Activated CD4-positive, alpha-beta memory T cell treated with anti-CD3 and anti-CD28 coated beads for 36 hours (primary cell): ENCODE results near the gene FGD2. TPM values are rescaled to one million over a fixed set of nuclear protein-coding genes. Genes with fewer than 3 reads are reported as not detected.
"Not testable (repeated sequence)": the region's sequence is repeated elsewhere in the genome, so short reads cannot be mapped to it uniquely, and the experiment has no call there.

Experiments
- CTCF ChIA-PET: fragments of 350-600 bp; sonication (Branson Sonifier 250); formaldehyde crosslinking; loops from one replicate; lab custom pipeline; 2021; ENCODE audit warnings: antibody characterized with exemption, inconsistent platforms; lab: Charles Lee
- POLR2A ChIA-PET: fragments of 350-600 bp; sonication (Branson Sonifier 250); formaldehyde crosslinking; loops from one replicate; lab custom pipeline; 2021; ENCODE audit warnings: antibody characterized with exemption; lab: Charles Lee
- DNase-seq: peaks from one replicate; pipeline ENCODE4 v3.0.0-alpha.2; 2020
- H3K27ac Mint-ChIP-seq: one replicate; pipeline ENCODE4 v1.8.0; 2021; ENCODE audit warnings: mixed read lengths
- H3K27me3 Mint-ChIP-seq: one replicate; pipeline ENCODE4 v1.8.0; 2021; ENCODE audit warnings: mixed read lengths
- H3K36me3 Mint-ChIP-seq: one replicate; pipeline ENCODE4 v1.8.0; 2021; ENCODE audit warnings: mixed read lengths
- H3K4me1 Mint-ChIP-seq: one replicate; pipeline ENCODE4 v1.8.0; 2021; ENCODE audit warnings: low read depth, mixed read lengths
- H3K4me3 Mint-ChIP-seq: one replicate; pipeline ENCODE4 v1.8.0; 2021; ENCODE audit warnings: mild to moderate bottlenecking, mixed read lengths
- H3K9me3 Mint-ChIP-seq: one replicate; pipeline ENCODE4 v1.8.0; 2021; ENCODE audit warnings: mixed read lengths
- intact Hi-C: fragments of 100-400 bp; cut with micrococcal nuclease; formaldehyde crosslinking; loops from one replicate; pipeline ENCODE4 v1.15.1; 2023
- total RNA-seq, 2 experiments: library from RNA; stranded (reverse); gene quantifications; one replicate each; pipeline ENCODE4 v1.2.3, GENCODE V29; 2021

FGD2 gene
- total RNA-seq, 2 experiments from 2014 or later: 0.48 to 0.52 TPM

- intact Hi-C loops: no loop called here
- peaks cover 4% of the 10 kb centered on the region for H3K4me1 Mint-ChIP-seq
- POLR2A ChIA-PET: interaction anchor here (1.1 kb wide), 1 partner anchor 113 kb away, joined by 5 read pairs; the partner anchor contains the start of gene PIM1
- CTCF ChIA-PET: interaction anchor here (1.4 kb wide), 1 partner anchor 39 kb away, joined by 3 read pairs; no protein-coding TSS in a partner anchor
- no peaks in the 10 kb centered on the region for H3K27me3 Mint-ChIP-seq
- no peaks in the 10 kb centered on the region for H3K9me3 Mint-ChIP-seq
- no peak overlapping the region for H3K27ac Mint-ChIP-seq
- H3K4me3 Mint-ChIP-seq: no peak overlapping the region
- no peak for DNase-seq
- H3K36me3 Mint-ChIP-seq: no peaks in the 10 kb centered on the region
Measured at GRCh38 chr6:37057128-37057471, 51.6 kb downstream of the FGD2 start.

GRCh38 chr6:37057678-37058077 is 52.2 kb downstream of the FGD2 start:
- intact Hi-C loops: no loop called here
- CTCF ChIA-PET: interaction anchor here (1.4 kb wide), 1 partner anchor 40 kb away, joined by 3 read pairs; no protein-coding TSS in a partner anchor
- no peak for DNase-seq
- no peak overlapping the region for H3K27ac Mint-ChIP-seq
- no peaks in the 10 kb centered on the region for H3K9me3 Mint-ChIP-seq
- peaks cover 3% of the 10 kb centered on the region for H3K4me1 Mint-ChIP-seq
- H3K27me3 Mint-ChIP-seq: no peaks in the 10 kb centered on the region
- no peak overlapping the region for H3K4me3 Mint-ChIP-seq
- POLR2A ChIA-PET: interaction anchor here (1.1 kb wide), 1 partner anchor 113 kb away, joined by 5 read pairs; the partner anchor contains the start of gene PIM1
- no peaks in the 10 kb centered on the region for H3K36me3 Mint-ChIP-seq

GRCh38 chr6:37058084-37058586 is 52.7 kb downstream of the FGD2 start:
- intact Hi-C loops: no loop called here
- ChIA-PET POLR2A (interaction anchor here (1.1 kb wide), 1 partner anchor 112 kb away, joined by 5 read pairs; the partner anchor contains the start of gene PIM1), CTCF (interaction anchor here (1.0 to 2.4 kb wide), 3 partner anchors 40 to 132 kb away, joined by 3 to 12 read pairs (median 3); no protein-coding TSS in a partner anchor)
- H3K4me1 Mint-ChIP-seq: peaks cover 3% of the 10 kb centered on the region
- no peak overlapping the region for H3K27ac Mint-ChIP-seq
- no peaks in the 10 kb centered on the region for H3K27me3 Mint-ChIP-seq
- H3K9me3 Mint-ChIP-seq: no peaks in the 10 kb centered on the region
- DNase-seq: no peak
- H3K36me3 Mint-ChIP-seq: no peaks in the 10 kb centered on the region
- no peak overlapping the region for H3K4me3 Mint-ChIP-seq

DNA sequence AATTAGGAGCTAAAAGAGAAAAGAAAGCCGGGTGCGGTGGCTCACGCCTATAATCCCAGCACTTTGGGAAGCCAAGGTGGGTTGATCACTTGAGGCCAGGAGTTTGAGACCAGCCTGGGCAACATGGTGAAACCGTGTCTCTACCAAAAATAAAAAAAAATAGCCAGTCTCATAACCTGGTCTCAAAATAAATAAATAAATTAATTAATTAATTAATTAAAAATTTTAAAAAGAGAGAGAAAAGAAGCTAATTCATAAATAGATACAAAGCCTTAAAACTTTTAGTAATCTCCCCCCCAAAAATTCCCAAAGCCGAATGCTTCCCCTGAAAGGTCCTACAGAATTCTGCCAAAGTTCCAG is 53.5 kb downstream of the FGD2 start:
- H3K4me1 Mint-ChIP-seq, H3K27ac Mint-ChIP-seq, POLR2A ChIA-PET, H3K4me3 Mint-ChIP-seq, intact Hi-C loops, H3K36me3 Mint-ChIP-seq, DNase-seq, H3K9me3 Mint-ChIP-seq, H3K27me3 Mint-ChIP-seq: not testable (repeated sequence)
- CTCF ChIA-PET: interaction anchor here (0.7 to 2.4 kb wide), 4 partner anchors 12 to 131 kb away, joined by 3 to 12 read pairs (median 3); no protein-coding TSS in a partner anchor

- ChIA-PET POLR2A (interaction anchor here (0.6 kb wide), 1 partner anchor 68 kb away, joined by 3 read pairs; no protein-coding TSS in a partner anchor), CTCF (interaction anchor here (0.7 to 2.4 kb wide), 5 partner anchors 12 to 151 kb away, joined by 3 to 12 read pairs (median 3); no protein-coding TSS in a partner anchor)
- Mint-ChIP-seq H3K9me3 (no peaks in the 10 kb centered on the region), H3K4me1 (peaks cover 3% of the 10 kb centered on the region), H3K27ac (no peak overlapping the region), H3K27me3 (no peaks in the 10 kb centered on the region), H3K4me3 (no peak overlapping the region), H3K36me3 (no peaks in the 10 kb centered on the region)
- intact Hi-C loops: no loop called here
- peak; percentile 43 for DNase-seq
Measured at GRCh38 chr6:37059344-37060194, 54.1 kb downstream of the FGD2 start.

- no peaks in the 10 kb centered on the region for H3K9me3 Mint-ChIP-seq
- no peaks in the 10 kb centered on the region for H3K36me3 Mint-ChIP-seq
- ChIA-PET POLR2A (no interaction called here), CTCF (interaction anchor here (1.1 to 2.4 kb wide), 3 partner anchors 8 to 150 kb away, joined by 4 to 12 read pairs (median 5); no protein-coding TSS in a partner anchor)
- H3K27ac Mint-ChIP-seq: no peak overlapping the region
- H3K4me3 Mint-ChIP-seq: no peak overlapping the region
- intact Hi-C loops: no loop called here
- H3K27me3 Mint-ChIP-seq: no peaks in the 10 kb centered on the region
- peaks cover 3% of the 10 kb centered on the region for H3K4me1 Mint-ChIP-seq
- DNase-seq: no peak
Measured at GRCh38 chr6:37060195-37060559, 54.7 kb downstream of the FGD2 start.

GRCh38 chr6:37061157-37061804 is 55.8 kb downstream of the FGD2 start:
- CTCF ChIA-PET: interaction anchor here (1.1 to 2.0 kb wide), 2 partner anchors 9 to 33 kb away, joined by 5 to 6 read pairs; no protein-coding TSS in a partner anchor
- Mint-ChIP-seq H3K4me3 (no peak overlapping the region), H3K27me3 (no peaks in the 10 kb centered on the region), H3K9me3 (no peaks in the 10 kb centered on the region), H3K36me3 (no peaks in the 10 kb centered on the region), H3K4me1 (peaks cover 3% of the 10 kb centered on the region), H3K27ac (no peak overlapping the region)
- DNase-seq: no peak
- intact Hi-C loops: no loop called here
- POLR2A ChIA-PET: no interaction called here

DNA sequence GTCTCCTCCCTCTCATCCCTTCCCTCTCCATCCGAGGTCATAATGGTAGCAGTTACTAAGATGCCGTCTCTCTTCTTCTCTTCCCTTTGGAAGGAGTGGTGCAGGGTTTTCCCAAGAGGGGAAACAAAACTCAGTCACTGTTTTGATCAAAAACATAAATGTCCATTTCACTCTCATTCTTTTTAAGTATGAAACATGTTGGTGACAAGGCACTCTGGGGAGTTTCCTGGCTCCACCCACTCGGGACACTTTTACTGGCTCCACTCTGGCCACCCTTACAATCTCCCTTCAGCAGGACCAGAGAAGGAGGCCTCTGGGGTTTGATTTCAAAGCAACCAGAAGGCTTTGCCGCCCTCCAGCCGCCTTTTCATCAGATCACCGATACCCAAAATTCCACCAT is 57.0 kb downstream of the FGD2 start:
- ChIA-PET POLR2A (no interaction called here), CTCF (interaction anchor here (2.0 kb wide), 1 partner anchor 11 kb away, joined by 5 read pairs; no protein-coding TSS in a partner anchor)
- Mint-ChIP-seq H3K4me3 (no peak overlapping the region), H3K9me3 (no peaks in the 10 kb centered on the region), H3K36me3 (no peaks in the 10 kb centered on the region), H3K27me3 (no peaks in the 10 kb centered on the region), H3K4me1 (peaks cover 3% of the 10 kb centered on the region), H3K27ac (no peak overlapping the region)
- intact Hi-C loops: no loop called here
- no peak for DNase-seq

GRCh38 chr6:37068356-37069270 is 63.2 kb downstream of the FGD2 start:
- DNase-seq: no peak
- Mint-ChIP-seq H3K27ac (no peak overlapping the region), H3K4me1 (peaks cover 17% of the 10 kb centered on the region), H3K36me3 (peaks cover 1% of the 10 kb centered on the region), H3K27me3 (no peaks in the 10 kb centered on the region), H3K9me3 (no peaks in the 10 kb centered on the region), H3K4me3 (no peak overlapping the region)
- CTCF ChIA-PET: interaction anchor here (1.4 kb wide), 1 partner anchor 50 kb away, joined by 3 read pairs; no protein-coding TSS in a partner anchor
- intact Hi-C loops: no loop called here
- POLR2A ChIA-PET: no interaction called here

- Mint-ChIP-seq H3K36me3 (peaks cover 1% of the 10 kb centered on the region), H3K27ac (no peak overlapping the region), H3K4me1 (peaks cover 17% of the 10 kb centered on the region), H3K27me3 (no peaks in the 10 kb centered on the region), H3K9me3 (no peaks in the 10 kb centered on the region), H3K4me3 (no peak overlapping the region)
- ChIA-PET CTCF (interaction anchor here (1.1 kb wide), 1 partner anchor 18 kb away, joined by 4 read pairs; no protein-coding TSS in a partner anchor), POLR2A (no interaction called here)
- intact Hi-C loops: no loop called here
- DNase-seq: no peak
Measured at GRCh38 chr6:37069639-37070038, 64.2 kb downstream of the FGD2 start.

DNA sequence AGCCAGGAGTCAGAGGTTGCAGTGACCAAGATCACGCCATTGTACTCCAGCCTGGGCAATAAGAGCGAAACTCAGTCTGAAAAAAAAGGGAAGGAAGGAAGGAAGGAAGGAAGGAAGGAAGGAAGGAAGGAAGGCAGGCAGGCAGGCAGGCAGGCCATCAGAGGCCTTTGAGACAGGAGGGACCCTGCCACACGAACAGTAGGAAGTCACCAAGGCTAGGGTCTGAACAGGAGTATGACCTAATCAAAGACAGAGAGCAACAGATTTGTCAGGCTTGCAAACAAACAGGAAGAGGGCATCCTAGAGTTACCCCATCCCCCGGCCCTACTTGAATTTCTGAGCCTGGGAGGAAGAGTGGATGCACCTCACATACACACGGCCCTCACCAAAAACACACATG is 67.1 kb downstream of the FGD2 start:
- no peaks in the 10 kb centered on the region for H3K27me3 Mint-ChIP-seq
- DNase-seq: no peak
- H3K9me3 Mint-ChIP-seq: no peaks in the 10 kb centered on the region
- CTCF ChIA-PET: interaction anchor here (0.9 kb wide), 1 partner anchor 21 kb away, joined by 3 read pairs; no protein-coding TSS in a partner anchor
- H3K4me1 Mint-ChIP-seq: peaks cover 17% of the 10 kb centered on the region
- intact Hi-C loops: no loop called here
- H3K4me3 Mint-ChIP-seq: no peak overlapping the region
- no peak overlapping the region for H3K27ac Mint-ChIP-seq
- POLR2A ChIA-PET: no interaction called here
- peaks cover 1% of the 10 kb centered on the region for H3K36me3 Mint-ChIP-seq
